ENCODE measurements around the gene TUSC2. TPM values are rescaled to one million over a fixed set of nuclear protein-coding genes. Genes with fewer than 3 reads are reported as not detected.

TUSC2 gene
- total and polyA plus RNA-seq, 9 of the 15 experiments (the other 6 are each of a cell fraction or from before 2014, with no cell fraction given), result 2.8 to 67.5 (median 25.8) TPM

DNA sequence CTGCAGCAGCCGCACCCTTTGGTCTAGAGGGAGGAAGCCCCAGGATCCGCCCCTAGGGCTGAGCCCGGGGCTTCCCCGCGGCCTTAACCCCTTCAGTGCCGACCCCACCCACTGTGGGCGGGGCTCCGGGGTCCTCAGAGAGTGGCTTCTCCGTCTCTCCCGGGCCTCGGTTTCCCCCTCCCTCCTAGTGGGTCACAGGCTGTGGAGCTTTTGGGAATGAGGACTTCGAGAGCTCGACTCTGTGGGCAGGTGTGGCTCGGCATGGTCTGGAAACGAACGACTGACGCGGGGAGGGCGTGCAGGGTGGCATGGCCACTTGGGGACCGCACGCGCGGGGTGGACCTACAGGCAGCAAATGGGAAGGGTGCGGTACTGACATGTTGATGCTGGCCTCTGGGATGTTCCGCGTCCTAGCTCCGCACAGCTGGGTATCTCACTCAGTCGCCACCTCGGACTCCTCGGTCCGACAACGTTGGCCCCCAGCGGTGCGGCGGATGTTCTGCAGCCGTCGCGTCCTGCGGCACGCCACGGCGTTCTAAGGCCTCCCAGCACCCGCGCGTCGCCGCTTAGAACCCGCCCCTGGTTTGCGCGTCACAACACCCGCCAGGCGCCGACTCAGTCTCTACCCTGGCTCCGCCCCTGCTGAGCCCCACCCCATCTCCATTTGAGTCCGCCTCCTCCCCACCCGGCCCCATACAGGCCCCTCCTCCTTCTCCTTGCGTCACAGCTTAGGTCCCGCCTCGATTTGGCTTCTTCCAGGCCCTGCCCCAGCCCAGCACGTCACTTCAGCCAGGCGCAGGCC is 29.0 kb downstream of the TUSC2 start, which contains the start of the genes HYAL3 and NAA80 (continued):
- TF ChIP-seq TFAM (CRISPR knock-in tag; conservative IDR thresholded peaks at IDR 0.05) (no peak), PKNOX1 (IDR thresholded peaks at IDR 0.05) (no peak), FOXP1 (CRISPR knock-in tag; IDR thresholded peaks at IDR 0.05) (0 out of 2 replicates have a peak, but pooled peaks have one; percentile 42), ZNF699 (CRISPR knock-in tag; IDR thresholded peaks at IDR 0.05; ENCODE audit: insufficient replicate concordance) (no peak), LEF1 (IDR thresholded peaks at IDR 0.05) (peak; percentile 24; the same call in 1 of the 2 replicates), ZNF175 (CRISPR knock-in tag; IDR thresholded peaks at IDR 0.05; ENCODE audit: low read depth) (no peak), FIP1L1 (IDR thresholded peaks at IDR 0.05; ENCODE audit: low read depth, low read length, poor library complexity, severe bottlenecking) (peak; percentile 52), BCL6 (CRISPR knock-in tag; IDR thresholded peaks at IDR 0.05) (no peak), CCAR2 (IDR thresholded peaks at IDR 0.05; ENCODE audit: low read depth, low read length) (no peak), PHB (CRISPR knock-in tag; IDR thresholded peaks at IDR 0.05) (no peak), SP2 (IDR thresholded peaks at IDR 0.05; ENCODE audit: extremely low read depth, low read depth, low read length, poor library complexity, severe bottlenecking) (peak; percentile 19), E2F1 (CRISPR knock-in tag; IDR thresholded peaks at IDR 0.05) (no peak), ZNF133 (CRISPR knock-in tag; IDR thresholded peaks at IDR 0.05) (no peak), SETDB1 (IDR thresholded peaks at IDR 0.05; ENCODE audit: low read length) (no peak), MTF1 (CRISPR knock-in tag; IDR thresholded peaks at IDR 0.05; ENCODE audit: borderline replicate concordance) (no peak), RBBP5 (IDR thresholded peaks at IDR 0.05; ENCODE audit: borderline replicate concordance, insufficient read depth, low read length, poor library complexity, severe bottlenecking) (no peak)
- TF ChIP-seq, protein P1, sequence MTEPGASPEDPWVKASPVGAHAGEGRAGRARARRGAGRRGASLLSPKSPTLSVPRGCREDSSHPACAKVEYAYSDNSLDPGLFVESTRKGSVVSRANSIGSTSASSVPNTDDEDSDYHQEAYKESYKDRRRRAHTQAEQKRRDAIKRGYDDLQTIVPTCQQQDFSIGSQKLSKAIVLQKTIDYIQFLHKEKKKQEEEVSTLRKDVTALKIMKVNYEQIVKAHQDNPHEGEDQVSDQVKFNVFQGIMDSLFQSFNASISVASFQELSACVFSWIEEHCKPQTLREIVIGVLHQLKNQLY (CRISPR knock-in tag; conservative IDR thresholded peaks at IDR 0.05), result no peak
- TF ChIP-seq, protein P2, sequence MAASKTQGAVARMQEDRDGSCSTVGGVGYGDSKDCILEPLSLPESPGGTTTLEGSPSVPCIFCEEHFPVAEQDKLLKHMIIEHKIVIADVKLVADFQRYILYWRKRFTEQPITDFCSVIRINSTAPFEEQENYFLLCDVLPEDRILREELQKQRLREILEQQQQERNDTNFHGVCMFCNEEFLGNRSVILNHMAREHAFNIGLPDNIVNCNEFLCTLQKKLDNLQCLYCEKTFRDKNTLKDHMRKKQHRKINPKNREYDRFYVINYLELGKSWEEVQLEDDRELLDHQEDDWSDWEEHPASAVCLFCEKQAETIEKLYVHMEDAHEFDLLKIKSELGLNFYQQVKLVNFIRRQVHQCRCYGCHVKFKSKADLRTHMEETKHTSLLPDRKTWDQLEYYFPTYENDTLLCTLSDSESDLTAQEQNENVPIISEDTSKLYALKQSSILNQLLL (CRISPR knock-in tag; IDR thresholded peaks at IDR 0.05; ENCODE audit: borderline replicate concordance), result no peak
- TF ChIP-seq, protein P3, sequence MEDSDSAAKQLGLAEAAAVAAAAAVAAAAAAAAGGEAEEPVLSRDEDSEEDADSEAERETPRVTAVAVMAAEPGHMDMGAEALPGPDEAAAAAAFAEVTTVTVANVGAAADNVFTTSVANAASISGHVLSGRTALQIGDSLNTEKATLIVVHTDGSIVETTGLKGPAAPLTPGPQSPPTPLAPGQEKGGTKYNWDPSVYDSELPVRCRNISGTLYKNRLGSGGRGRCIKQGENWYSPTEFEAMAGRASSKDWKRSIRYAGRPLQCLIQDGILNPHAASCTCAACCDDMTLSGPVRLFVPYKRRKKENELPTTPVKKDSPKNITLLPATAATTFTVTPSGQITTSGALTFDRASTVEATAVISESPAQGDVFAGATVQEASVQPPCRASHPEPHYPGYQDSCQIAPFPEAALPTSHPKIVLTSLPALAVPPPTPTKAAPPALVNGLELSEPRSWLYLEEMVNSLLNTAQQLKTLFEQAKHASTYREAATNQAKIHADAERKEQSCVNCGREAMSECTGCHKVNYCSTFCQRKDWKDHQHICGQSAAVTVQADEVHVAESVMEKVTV (CRISPR knock-in tag; IDR thresholded peaks at IDR 0.05), result no peak
